ENCODE measurements around the gene DLL1.

Gene DLL1

DNA sequence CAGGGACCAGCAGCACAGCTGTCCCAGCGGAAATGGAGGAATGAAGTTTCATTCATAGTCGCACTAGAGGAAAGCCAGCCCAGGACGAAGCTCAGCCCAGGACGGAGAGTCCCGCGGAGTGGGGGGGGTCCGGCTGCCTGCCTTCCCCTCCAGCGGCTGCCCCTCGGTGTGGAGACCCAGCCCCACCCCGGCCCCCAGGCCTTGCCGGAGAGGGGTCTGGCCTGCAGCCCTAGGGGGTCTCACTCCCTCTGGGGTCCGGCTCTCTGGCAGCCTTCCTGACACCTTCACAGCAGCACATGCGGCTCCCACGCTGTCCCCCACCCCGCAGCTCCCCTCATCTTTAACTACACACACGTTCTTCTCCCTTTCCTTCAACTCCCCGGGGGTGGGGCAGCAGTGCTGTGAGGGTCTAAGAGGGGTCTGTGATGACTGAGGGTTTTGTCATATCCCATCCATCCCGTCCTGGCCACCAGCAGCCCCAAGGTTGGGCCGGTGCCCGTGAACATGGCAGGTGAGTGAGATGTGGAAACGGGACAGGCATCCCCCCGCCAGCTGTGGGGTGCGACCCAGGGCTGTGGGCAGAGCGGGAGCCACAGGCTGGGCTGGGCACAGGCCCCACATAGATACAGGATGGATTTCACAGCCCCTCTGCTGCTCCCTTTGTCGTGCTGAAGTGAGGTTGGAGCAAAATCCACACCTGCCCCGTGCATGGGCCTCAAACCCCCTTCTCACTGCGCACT, 41.8 kb downstream of the DLL1 start:
- no peak for DNase-seq

DNA sequence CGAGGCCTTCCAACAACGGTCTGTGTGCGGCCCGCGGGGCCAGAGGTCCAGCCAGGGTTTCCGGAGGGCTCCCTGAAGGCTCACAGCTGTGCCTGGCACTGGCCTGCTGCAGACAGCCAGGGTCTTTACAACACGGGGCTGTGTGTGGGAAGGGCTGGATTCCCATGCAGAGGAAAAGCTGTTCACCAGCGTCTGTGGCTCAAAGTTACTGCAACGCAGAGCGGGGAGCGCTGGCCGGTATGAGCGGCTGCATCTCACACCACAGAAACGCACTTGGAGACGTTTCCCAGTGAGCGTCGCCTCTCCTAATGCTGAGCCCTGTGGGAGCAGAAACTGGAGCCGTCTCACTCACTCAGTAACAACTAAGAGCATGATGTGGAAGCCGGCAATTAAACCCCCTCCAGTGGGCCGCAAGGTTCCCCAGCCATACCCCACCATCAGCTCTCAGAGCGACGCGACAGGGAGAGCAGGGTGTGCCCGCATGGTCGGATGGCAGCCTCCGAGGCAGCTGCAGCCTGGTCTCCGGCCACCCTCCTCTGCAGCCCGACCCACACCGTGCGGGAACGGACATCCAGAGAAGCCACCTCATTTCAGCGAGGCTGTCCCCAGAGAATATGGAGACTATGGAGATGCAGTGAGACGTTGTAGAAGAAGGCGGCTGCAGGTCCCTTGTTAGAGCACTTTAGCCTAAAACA, 42.6 kb downstream of the DLL1 start:
- DNase-seq = no peak

DNA sequence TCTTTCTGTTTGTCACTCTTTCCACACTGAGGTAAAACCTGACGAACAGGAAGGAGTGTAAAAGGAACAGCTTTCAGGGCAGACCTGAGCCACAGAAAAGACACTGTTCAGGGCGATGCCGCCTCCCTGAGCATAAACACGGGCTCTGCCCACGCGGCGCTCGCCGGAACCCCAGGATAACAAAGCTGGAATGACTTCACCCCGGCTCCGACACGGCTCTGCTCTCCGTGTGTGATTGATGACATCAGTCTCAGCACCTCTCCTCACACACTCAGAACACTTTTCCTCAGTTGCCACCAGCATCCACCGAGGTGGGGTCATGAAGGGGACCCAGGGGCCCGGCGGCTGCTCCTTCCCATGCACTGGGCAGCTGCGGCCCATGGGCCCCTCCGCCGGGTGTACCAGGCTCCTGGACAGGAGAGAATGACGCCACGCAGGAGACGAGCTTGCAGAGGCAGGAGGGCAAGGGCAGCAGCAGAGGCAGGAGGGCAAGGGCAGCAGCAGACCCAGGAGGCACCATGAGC, 43.6 kb downstream of the DLL1 start:
- DNase-seq = no peak

GRCh38 chr6:170245475-170245992, 45.3 kb downstream of the DLL1 start:
- no peak for DNase-seq

- no peak for DNase-seq
Observed at GRCh38 chr6:170244721-170245474, 46.0 kb downstream of the DLL1 start.

- no peak for DNase-seq
Observed at GRCh38 chr6:170243791-170244291, 47.0 kb downstream of the DLL1 start.

DNA sequence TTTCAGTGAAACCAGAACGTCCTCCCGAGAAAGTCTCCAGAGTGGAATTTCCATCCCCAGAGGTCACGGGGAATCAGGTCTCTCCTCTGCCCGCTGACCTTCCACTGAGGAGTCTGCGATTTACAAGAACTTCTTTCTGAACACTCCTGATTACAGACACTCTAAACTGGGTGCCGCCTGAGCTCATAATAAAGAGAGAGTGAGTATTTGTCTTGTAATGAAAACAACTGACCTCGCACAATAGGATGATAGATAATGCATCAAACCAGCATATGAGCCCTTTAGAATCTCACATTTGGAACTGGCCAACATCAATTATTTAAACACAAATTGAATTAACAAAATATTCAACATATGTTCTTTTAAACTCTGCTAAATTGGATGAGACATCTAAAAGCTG, 47.5 kb downstream of the DLL1 start:
- no peak for DNase-seq

- DNase-seq = no peak
Observed at GRCh38 chr6:170238741-170239565, 51.9 kb downstream of the DLL1 start.

DNA sequence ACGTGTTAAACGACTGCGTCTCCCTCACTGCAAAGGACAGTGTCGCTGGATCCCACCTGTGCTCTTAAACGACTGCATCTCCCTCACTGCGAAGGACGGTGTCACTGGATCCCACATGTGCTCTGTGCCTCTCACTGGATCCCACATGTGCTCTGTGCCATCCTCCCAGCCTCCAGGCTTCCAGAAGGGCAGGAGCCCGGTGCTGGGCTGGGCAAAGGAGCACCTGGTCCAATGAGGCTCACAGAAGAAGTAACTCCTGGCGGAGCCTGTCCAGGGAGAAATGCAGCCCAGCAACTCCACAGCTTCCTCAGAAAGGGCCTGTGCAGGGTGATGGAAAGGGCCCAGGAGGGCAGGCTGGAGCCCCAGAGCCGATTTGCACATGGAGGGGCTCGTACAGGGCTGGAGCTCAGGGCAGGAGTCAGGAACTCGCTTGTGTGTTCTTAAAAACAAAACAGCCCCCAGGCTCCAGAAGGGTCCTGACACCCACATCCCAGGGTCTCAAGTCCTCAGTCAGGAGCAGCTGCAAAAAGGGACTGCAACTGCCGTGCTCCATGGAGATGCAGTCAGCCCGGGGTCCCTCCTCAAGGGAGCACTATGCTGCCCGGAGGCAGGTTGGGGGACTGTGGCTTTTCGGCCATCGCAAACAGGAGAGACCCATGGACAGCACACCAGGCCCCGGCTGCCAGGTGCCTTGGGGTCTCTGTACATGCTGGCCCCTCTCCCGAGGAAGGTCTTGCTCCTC, 52.7 kb downstream of the DLL1 start:
- DNase-seq = no peak

DNA sequence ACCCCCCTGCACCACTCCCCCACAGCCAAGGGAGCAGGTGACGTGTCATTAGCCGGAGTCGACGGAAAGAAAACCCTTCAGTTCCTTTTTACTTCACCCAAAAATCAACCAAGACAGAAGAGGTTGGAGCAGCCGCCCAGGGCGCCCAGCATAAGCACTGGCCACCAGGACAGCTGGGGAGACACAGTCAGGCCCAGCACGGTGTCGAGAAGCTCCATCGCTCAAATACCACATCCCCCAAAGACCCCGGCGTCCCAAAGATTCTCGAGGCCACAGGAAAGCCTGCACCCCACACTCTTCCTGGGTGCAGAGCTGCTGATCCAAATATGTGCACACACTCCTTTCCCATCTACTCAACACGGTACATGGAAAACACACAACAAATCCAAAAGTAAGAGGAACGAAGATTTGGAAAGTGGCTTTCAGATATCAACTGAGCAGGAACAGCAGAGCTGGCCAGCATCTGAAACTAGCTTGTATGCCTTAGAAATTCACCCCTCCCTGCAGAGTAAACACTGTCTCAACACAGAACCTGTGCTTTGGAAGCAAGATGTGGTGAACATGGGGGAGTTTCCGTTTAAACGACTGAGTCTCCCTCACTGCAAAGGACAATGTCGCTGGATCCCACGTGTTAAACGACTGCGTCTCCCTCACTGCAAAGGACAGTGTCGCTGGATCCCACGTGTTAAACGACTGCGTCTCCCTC, 54.6 kb downstream of the DLL1 start:
- no peak for DNase-seq

GRCh38 chr6:170235391-170236125, 55.3 kb downstream of the DLL1 start:
- no peak for DNase-seq

GRCh38 chr6:170234419-170234818, 56.5 kb downstream of the DLL1 start:
- no peak for DNase-seq

DNA sequence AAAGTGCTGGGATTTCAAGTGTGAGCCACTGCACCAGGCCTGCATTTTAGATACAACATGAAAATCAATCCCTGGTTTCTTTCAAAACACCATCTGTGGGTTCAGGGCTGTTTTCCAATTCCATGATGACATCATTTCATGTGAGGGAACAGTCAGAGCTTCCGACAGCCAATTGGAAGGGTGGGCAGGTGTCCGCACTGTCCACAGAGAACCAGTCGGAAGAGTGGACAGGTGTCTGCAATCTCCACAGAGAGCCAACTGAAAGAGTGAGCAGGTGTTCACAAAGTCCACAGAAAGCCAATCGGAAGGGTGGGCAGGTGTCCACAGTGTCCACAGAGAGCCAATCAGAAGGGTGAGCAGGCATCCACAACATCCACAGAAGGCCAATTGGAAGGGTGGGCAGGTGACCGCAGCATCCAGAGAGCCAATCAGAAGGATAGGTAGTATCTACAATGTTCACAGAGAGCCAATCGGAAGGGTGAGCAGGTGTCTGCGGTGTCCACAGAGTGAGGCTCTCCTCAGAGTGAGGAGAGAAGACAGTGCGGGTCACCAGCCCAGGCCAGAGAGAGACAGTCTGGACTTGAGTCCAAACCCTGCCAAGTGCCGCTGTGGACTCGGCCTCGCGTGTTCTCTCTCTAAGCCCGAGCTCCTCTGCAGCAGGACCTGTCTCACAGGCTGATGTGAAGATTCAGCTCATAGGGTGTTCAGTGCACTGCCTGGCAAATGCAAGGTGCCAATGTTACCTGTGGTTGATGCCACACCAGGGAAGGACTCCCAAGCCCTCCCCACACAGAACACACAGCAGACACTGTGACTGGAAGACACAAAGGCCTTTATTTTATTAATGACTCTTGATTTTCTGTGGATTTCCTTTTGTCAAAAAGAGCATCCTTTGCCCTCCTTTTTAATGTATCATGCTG, 57.3 kb downstream of the DLL1 start:
- no peak for DNase-seq

Data from bone marrow (tissue), 2 donors.